Measurements from ENCODE around the gene DISC1. TPM values are rescaled to one million over a fixed set of nuclear protein-coding genes. Genes with fewer than 3 reads are reported as not detected.

Gene DISC1
- total RNA-seq, 2 donors from 2014 or later, result 2.3 to 7.0 TPM

- intact Hi-C loops (cut with DNase I), result no loop called here
- no peaks in the 10 kb centered on the region for H3K4me1 ChIP-seq
- WGBS, 2 donors, result 48 to 59% methylated on average over 1 of the region's 1 CpG
- no peak overlapping the region for H3K27ac ChIP-seq
- TF ChIP-seq POLR2A (IDR thresholded peaks at IDR 0.05) (no peak), CTCF (IDR thresholded peaks at IDR 0.05) (no peak)
- no peak overlapping the region for H3K4me3 ChIP-seq
- DNase-seq, result no peak
- H3K36me3 ChIP-seq (replicated peaks in 1 of 2; ENCODE audit: insufficient read depth in 1 of 2, low read depth in 2 of 2), result no peaks in the 10 kb centered on the region
- no peaks in the 10 kb centered on the region for H3K9me3 ChIP-seq
- ATAC-seq, result no peak
- no peaks in the 10 kb centered on the region for H3K27me3 ChIP-seq
These were observed 447.7 kb downstream of the DISC1 start for GRCh38 chr1:232074265-232074664.

- H3K9me3 ChIP-seq, result no peaks in the 10 kb centered on the region
- intact Hi-C loops (cut with DNase I), result no loop called here
- ATAC-seq (no peak), DNase-seq (no peak)
- no peak overlapping the region for H3K4me3 ChIP-seq
- H3K27me3 ChIP-seq, result no peaks in the 10 kb centered on the region
- WGBS, 2 donors, result 64 to 81% methylated on average over 1 of the region's 1 CpG
- H3K27ac ChIP-seq, result no peak overlapping the region
- H3K4me1 ChIP-seq, result no peaks in the 10 kb centered on the region
- TF ChIP-seq CTCF (IDR thresholded peaks at IDR 0.05) (no peak), POLR2A (IDR thresholded peaks at IDR 0.05) (no peak)
- no peaks in the 10 kb centered on the region for H3K36me3 ChIP-seq (replicated peaks in 1 of 2; ENCODE audit: insufficient read depth in 1 of 2, low read depth in 2 of 2)
These were observed 451.2 kb downstream of the DISC1 start for GRCh38 chr1:232077809-232078208.

- intact Hi-C loops (cut with DNase I), result no loop called here
- Histone ChIP-seq H3K36me3 (replicated peaks in 1 of 2; ENCODE audit: insufficient read depth in 1 of 2, low read depth in 2 of 2) (no peaks in the 10 kb centered on the region), H3K4me1 (no peaks in the 10 kb centered on the region), H3K27me3 (no peaks in the 10 kb centered on the region), H3K9me3 (no peaks in the 10 kb centered on the region), H3K4me3 (no peak overlapping the region), H3K27ac (no peak overlapping the region)
- TF ChIP-seq CTCF (IDR thresholded peaks at IDR 0.05) (no peak), POLR2A (IDR thresholded peaks at IDR 0.05) (no peak)
- no peak for DNase-seq
- 13 to 38% methylated on average over 6 of the region's 6 CpGs for WGBS, 2 donors
- no peak for ATAC-seq
These were observed 458.1 kb downstream of the DISC1 start for GRCh38 chr1:232084584-232085223.

- 85 to 94% methylated on average over 3 of the region's 3 CpGs for WGBS, 2 donors
These were observed 464.2 kb downstream of the DISC1 start for GRCh38 chr1:232090816-232091215.

More at GRCh38 chr1:232090816-232091215, 464.2 kb downstream of the DISC1 start:
- H3K4me3 ChIP-seq, result no peak overlapping the region
- H3K27ac ChIP-seq, result no peak overlapping the region
- H3K36me3 ChIP-seq (replicated peaks in 1 of 2; ENCODE audit: insufficient read depth in 1 of 2, low read depth in 2 of 2), result no peaks in the 10 kb centered on the region
- DNase-seq, result no peak
- H3K27me3 ChIP-seq, result no peaks in the 10 kb centered on the region
- H3K9me3 ChIP-seq, result no peaks in the 10 kb centered on the region
- no peaks in the 10 kb centered on the region for H3K4me1 ChIP-seq
- intact Hi-C loops (cut with DNase I), result no loop called here
- TF ChIP-seq CTCF (IDR thresholded peaks at IDR 0.05) (no peak), POLR2A (IDR thresholded peaks at IDR 0.05) (no peak)
- ATAC-seq, result no peak

Small RNA genes within 50 kb of the gene (small RNA-seq; reads per million reads assigned to genes)
- gene RF02102 (not detected), gene RNU5A-5P (0.14 reads per million)

Other genes starting within 250 kb of the DISC1 start
- 10 to 100 TPM; 37.6 to 42.2 TPM for gene EGLN1, start 204.5 kb upstream of the DISC1 start, total RNA-seq
- 10 to 100 TPM in 1 of 2 donors, 1 to 10 TPM in 1; 4.0 to 11.9 TPM for gene TSNAX, start 98.1 kb upstream of the DISC1 start, total RNA-seq